Measurements from ENCODE around the gene DFFA.
A peak's percentile ranks its signal among the peaks of the same experiment; 100 is the strongest.
"Not testable (repeated sequence)": the region's sequence is repeated elsewhere in the genome, so short reads cannot be mapped to it uniquely, and the experiment has no call there.

DFFA gene

GRCh38 chr1:10429868-10430215 is 42.5 kb downstream of the DFFA start:
- H3K4me3 ChIP-seq (ENCODE audit: low read length, poor library complexity, severe bottlenecking), result peak overlapping the region; percentile 96
- no peaks in the 10 kb centered on the region for H3K9me2 ChIP-seq (replicated peaks; ENCODE audit: low read depth, low read length)
- H2AFZ ChIP-seq (ENCODE audit: low read length), result peak overlapping the region; percentile 93; the same call in 1 of the 2 replicates
- no peaks in the 10 kb centered on the region for H3K27me3 ChIP-seq (ENCODE audit: insufficient read depth, low read length, poor library complexity, severe bottlenecking)
- no peaks in the 10 kb centered on the region for H3K9me3 ChIP-seq (ENCODE audit: insufficient read depth, low read depth, low read length)
- no peak for TF ChIP-seq EZH2phosphoT487 (IDR thresholded peaks at IDR 0.05; ENCODE audit: borderline replicate concordance)
- no peak for TF ChIP-seq CTCF (conservative IDR thresholded peaks at IDR 0.05; ENCODE audit: low read length)
- no peaks in the 10 kb centered on the region for H4K20me1 ChIP-seq (ENCODE audit: insufficient read depth, low read length, poor library complexity, severe bottlenecking)
- H3K4me1 ChIP-seq (ENCODE audit: insufficient read depth, low read length, poor library complexity, severe bottlenecking), result peaks cover 12% of the 10 kb centered on the region
- H3F3A ChIP-seq (ENCODE audit: low read depth), result no peaks in the 10 kb centered on the region
- no peaks in the 10 kb centered on the region for H3K36me3 ChIP-seq (ENCODE audit: insufficient read depth, low read length)
- peak overlapping the region; percentile 70 for H3K9ac ChIP-seq (ENCODE audit: low read depth, low read length, poor library complexity, severe bottlenecking)
- H3K4me2 ChIP-seq (ENCODE audit: low read depth, low read length, poor library complexity, severe bottlenecking), result peak overlapping the region; percentile 86
- H3K79me2 ChIP-seq (ENCODE audit: insufficient read depth, low read length), result peaks cover 11% of the 10 kb centered on the region

- Histone ChIP-seq H3K4me1 (ENCODE audit: insufficient read depth, low read length, poor library complexity, severe bottlenecking) (peaks cover 12% of the 10 kb centered on the region), H3K9me3 (ENCODE audit: insufficient read depth, low read depth, low read length) (no peaks in the 10 kb centered on the region), H2AFZ (ENCODE audit: low read length) (no peak overlapping the region), H3K4me3 (ENCODE audit: low read length, poor library complexity, severe bottlenecking) (no peak overlapping the region), H3K9ac (ENCODE audit: low read depth, low read length, poor library complexity, severe bottlenecking) (no peak overlapping the region), H3K4me2 (ENCODE audit: low read depth, low read length, poor library complexity, severe bottlenecking) (peak overlapping the region; percentile 14), H3F3A (ENCODE audit: low read depth) (no peaks in the 10 kb centered on the region), H3K27me3 (ENCODE audit: insufficient read depth, low read length, poor library complexity, severe bottlenecking) (no peaks in the 10 kb centered on the region), H3K79me2 (ENCODE audit: insufficient read depth, low read length) (peaks cover 11% of the 10 kb centered on the region), H4K20me1 (ENCODE audit: insufficient read depth, low read length, poor library complexity, severe bottlenecking) (no peaks in the 10 kb centered on the region), H3K36me3 (ENCODE audit: insufficient read depth, low read length) (no peaks in the 10 kb centered on the region), H3K9me2 (replicated peaks; ENCODE audit: low read depth, low read length) (no peaks in the 10 kb centered on the region)
- TF ChIP-seq EZH2phosphoT487 (IDR thresholded peaks at IDR 0.05; ENCODE audit: borderline replicate concordance), result no peak
- TF ChIP-seq CTCF (conservative IDR thresholded peaks at IDR 0.05; ENCODE audit: low read length), result no peak
Observed at GRCh38 chr1:10428984-10429383, 43.3 kb downstream of the DFFA start.

- not testable (repeated sequence) for H3K9me3 ChIP-seq (ENCODE audit: insufficient read depth, low read depth, low read length); H3K4me2 ChIP-seq (ENCODE audit: low read depth, low read length, poor library complexity, severe bottlenecking); H3F3A ChIP-seq (ENCODE audit: low read depth); H3K79me2 ChIP-seq (ENCODE audit: insufficient read depth, low read length); H4K20me1 ChIP-seq (ENCODE audit: insufficient read depth, low read length, poor library complexity, severe bottlenecking); H3K9me2 ChIP-seq (replicated peaks; ENCODE audit: low read depth, low read length); H3K36me3 ChIP-seq (ENCODE audit: insufficient read depth, low read length); H3K27me3 ChIP-seq (ENCODE audit: insufficient read depth, low read length, poor library complexity, severe bottlenecking); H3K9ac ChIP-seq (ENCODE audit: low read depth, low read length, poor library complexity, severe bottlenecking); H3K4me1 ChIP-seq (ENCODE audit: insufficient read depth, low read length, poor library complexity, severe bottlenecking); H2AFZ ChIP-seq (ENCODE audit: low read length); H3K4me3 ChIP-seq (ENCODE audit: low read length, poor library complexity, severe bottlenecking)
Observed at GRCh38 chr1:10426535-10426848, 45.8 kb downstream of the DFFA start.

- H4K20me1 ChIP-seq (ENCODE audit: insufficient read depth, low read length, poor library complexity, severe bottlenecking); H3K4me2 ChIP-seq (ENCODE audit: low read depth, low read length, poor library complexity, severe bottlenecking); H3K4me1 ChIP-seq (ENCODE audit: insufficient read depth, low read length, poor library complexity, severe bottlenecking); H2AFZ ChIP-seq (ENCODE audit: low read length); H3K4me3 ChIP-seq (ENCODE audit: low read length, poor library complexity, severe bottlenecking); H3K9me3 ChIP-seq (ENCODE audit: insufficient read depth, low read depth, low read length); H3K79me2 ChIP-seq (ENCODE audit: insufficient read depth, low read length); H3K36me3 ChIP-seq (ENCODE audit: insufficient read depth, low read length); H3F3A ChIP-seq (ENCODE audit: low read depth); H3K9me2 ChIP-seq (replicated peaks; ENCODE audit: low read depth, low read length); H3K27me3 ChIP-seq (ENCODE audit: insufficient read depth, low read length, poor library complexity, severe bottlenecking); H3K9ac ChIP-seq (ENCODE audit: low read depth, low read length, poor library complexity, severe bottlenecking): not testable (repeated sequence)
Observed at GRCh38 chr1:10425826-10426534, 46.3 kb downstream of the DFFA start.
